Cardiac atrium fibroblast (primary cell): ENCODE data around the gene GPHB5. TPM values are rescaled to one million over a fixed set of nuclear protein-coding genes. Genes with fewer than 3 reads are reported as not detected.

Source experiments
- total RNA-seq: library from RNA; depleted of rRNA; stranded (reverse); fragments of >200 nt; gene quantifications from 2 replicates; pipeline ENCODE4 v1.2.3, GENCODE V29; 2015

GPHB5 gene, protein sequence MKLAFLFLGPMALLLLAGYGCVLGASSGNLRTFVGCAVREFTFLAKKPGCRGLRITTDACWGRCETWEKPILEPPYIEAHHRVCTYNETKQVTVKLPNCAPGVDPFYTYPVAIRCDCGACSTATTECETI
- not detected in 2 replicates for total RNA-seq

DNA sequence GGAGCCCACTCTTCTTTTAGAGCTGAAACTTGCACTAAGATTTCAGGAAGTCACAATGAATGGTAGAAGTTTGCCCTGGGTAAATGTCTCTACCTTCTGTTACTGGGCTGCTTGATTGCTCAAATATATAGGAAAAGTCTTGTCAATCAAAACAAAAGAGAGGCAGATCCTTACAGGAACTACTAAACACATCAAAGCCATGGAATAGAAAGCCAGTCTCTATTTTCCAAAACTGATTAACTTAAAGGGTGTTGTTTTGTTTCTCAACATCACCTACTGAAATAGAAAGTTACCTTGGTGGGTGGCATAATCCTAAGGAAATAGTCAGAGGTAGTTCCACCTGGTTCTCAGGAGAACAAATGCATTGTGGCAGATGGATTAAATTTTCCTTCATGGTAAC lies at the start of gene GPHB5:
TSS of gene GPHB5 (minus strand) at position 101 of the 400 bp plus-strand sequence. CDS start 1,086 bp downstream, outside the sequence.

Other genes starting within 250 kb of the GPHB5 start
- gene RHOJ, start 114.5 kb downstream of the GPHB5 start, total RNA-seq: 4.2 and 19.3 TPM in 2 replicates
- 18.2 and 21.4 TPM in 2 replicates for gene PPP2R5E, start 224.4 kb upstream of the GPHB5 start, total RNA-seq